HEK293T (cell line): ENCODE results near the gene OSBPL8.

ENCODE experiments used
- BHLHE40 ChIP-seq: fragments of 450-650 bp; IDR thresholded peaks from 2 replicates; pipeline ENCODE4 v1.6.1; 2016; ENCODE audit warnings: mild to moderate bottlenecking, moderate library complexity, borderline replicate concordance
- ELF4 ChIP-seq: fragments of 450-650 bp; IDR thresholded peaks from 2 replicates; pipeline ENCODE4 v1.6.1; 2017; ENCODE audit warnings: antibody characterized with exemption
- FOXM1 ChIP-seq: fragments of 450-650 bp; IDR thresholded peaks from 2 replicates; pipeline ENCODE4 v1.6.1; 2017; ENCODE audit warnings: mild to moderate bottlenecking, borderline replicate concordance
- SUZ12 ChIP-seq: fragments of 450-650 bp; IDR thresholded peaks from 2 replicates; pipeline ENCODE4 v1.6.1; 2016; ENCODE audit warnings: mild to moderate bottlenecking

DNA sequence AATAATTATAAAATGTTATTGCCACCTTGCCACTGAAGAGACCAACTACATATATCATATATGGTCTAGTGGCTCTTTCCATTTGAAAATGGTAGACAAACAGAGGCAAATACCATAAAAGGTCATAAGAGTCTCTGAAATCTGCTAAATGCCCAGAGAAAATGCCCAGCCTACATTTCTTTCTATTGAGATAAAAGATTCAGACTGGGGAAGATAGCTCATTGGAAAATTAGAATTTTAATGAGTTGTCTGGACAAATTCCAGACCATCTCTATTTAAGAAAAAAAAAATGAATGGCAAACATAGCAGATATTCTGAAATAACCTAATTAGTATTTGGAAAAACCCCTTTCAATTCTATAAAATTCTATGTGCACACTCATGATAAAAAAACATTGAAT, 131.5 kb downstream of the OSBPL8 start:
- TF ChIP-seq BHLHE40: no peak
- no peak for TF ChIP-seq SUZ12
- no peak for TF ChIP-seq ELF4
- TF ChIP-seq FOXM1: no peak
